Peyer's patch (tissue), 4 donors: Measurements from ENCODE around the gene PRKD1. TPM values are rescaled to one million over a fixed set of nuclear protein-coding genes. Genes with fewer than 3 reads are reported as not detected.
A peak's percentile ranks its signal among the peaks of the same experiment; 100 is the strongest.

Experiments
- DNase-seq, 3 donors: peaks; one replicate each; pipeline ENCODE4 v3.0.0-alpha.2; 2017 to 2019
- H3K27ac ChIP-seq, 4 donors: fragments of 200-600 bp; sonication (generic); one replicate each; pipeline ENCODE4 v1.5.1; 2016 to 2019
- H3K27me3 ChIP-seq, 2 donors: fragments of 200-600 bp; sonication (generic); one replicate each; pipeline ENCODE4 v1.5.1; 2019
- H3K36me3 ChIP-seq, 3 donors: fragments of 200-600 bp; sonication (generic); one replicate each; pipeline ENCODE4 v1.5.1; 2016 to 2019
- H3K4me1 ChIP-seq, 4 donors: fragments of 200-600 bp; sonication (generic); one replicate each; pipeline ENCODE4 v1.5.1; 2016 to 2019
- H3K4me3 ChIP-seq, 4 donors: fragments of 200-600 bp; sonication (generic); 1 replicate in 3 of 4; 2 replicates in 1 of 4; pipeline ENCODE4 v1.5.1; 2016 to 2019; ENCODE audit warnings: mild to moderate bottlenecking in 1 of 4
- H3K9me3 ChIP-seq, 4 donors: fragments of 200-600 bp; sonication (generic); one replicate each; pipeline ENCODE4 v1.5.1; 2016 to 2019; ENCODE audit warnings: mild to moderate bottlenecking in 1 of 4
- CTCF ChIP-seq, 6 experiments: fragments of 450-650 bp in 4 of 6; fragments of 200-600 bp in 2 of 6; sonication (generic) in 1 of 6; IDR thresholded peaks; one replicate each; pipeline ENCODE4 v1.5.1; 2017 to 2019; ENCODE audit warnings: antibody characterized with exemption in 6 of 6, mild to moderate bottlenecking in 3 of 6, moderate library complexity in 1 of 6
- POLR2A ChIP-seq, 2 donors: fragments of 450-650 bp; IDR thresholded peaks; one replicate each; pipeline ENCODE4 v1.5.1; 2017; ENCODE audit warnings: antibody characterized with exemption in 2 of 2, mild to moderate bottlenecking in 2 of 2, moderate library complexity in 2 of 2
- total RNA-seq, 4 donors: library from RNA; depleted of rRNA; stranded (reverse); fragments of >200 nt; gene quantifications; one replicate each; pipeline ENCODE4 v1.1.0, GENCODE V29; 2016

PRKD1 gene
- total RNA-seq, 4 donors from 2014 or later = 0.88 to 5.0 (median 3.6) TPM

- H3K4me3 ChIP-seq = peak overlapping the region; percentile 41 to 72 (median 54)
- peak overlapping the region in 3 of 4 donors; percentile 65 to 76 (median 75) for H3K27ac ChIP-seq
- DNase-seq = peak in 2 of 3 donors; percentile 48 to 53
- H3K9me3 ChIP-seq = no peaks in the 10 kb centered on the region
- no peak for TF ChIP-seq CTCF (IDR thresholded peaks at IDR 0.05)
- no peak for TF ChIP-seq POLR2A (IDR thresholded peaks at IDR 0.05)
- H3K27me3 ChIP-seq = no peaks in the 10 kb centered on the region
- peaks cover 0 to 7% (median 0%) of the 10 kb centered on the region in 4 donors for H3K4me1 ChIP-seq
- H3K36me3 ChIP-seq = no peaks in the 10 kb centered on the region
Measured at GRCh38 chr14:29926701-29927375, 809 bp downstream of the PRKD1 start.

- H3K27ac ChIP-seq = no peak overlapping the region
- H3K27me3 ChIP-seq = no peaks in the 10 kb centered on the region
- no peaks in the 10 kb centered on the region for H3K36me3 ChIP-seq
- DNase-seq = no peak
- H3K4me3 ChIP-seq = peak overlapping the region in 3 of 4 donors; percentile 43 to 72 (median 64)
- TF ChIP-seq POLR2A (IDR thresholded peaks at IDR 0.05) = no peak
- TF ChIP-seq CTCF (IDR thresholded peaks at IDR 0.05) = no peak
- no peaks in the 10 kb centered on the region for H3K9me3 ChIP-seq
- H3K4me1 ChIP-seq = peaks cover 0 to 7% (median 0%) of the 10 kb centered on the region in 4 donors
Measured at GRCh38 chr14:29926228-29926627, 1.4 kb downstream of the PRKD1 start.

GRCh38 chr14:29925736-29926135, 1.9 kb downstream of the PRKD1 start:
- DNase-seq = no peak
- Histone ChIP-seq H3K27me3 (no peaks in the 10 kb centered on the region), H3K36me3 (no peaks in the 10 kb centered on the region), H3K27ac (no peak overlapping the region), H3K4me1 (peaks cover 0 to 7% (median 0%) of the 10 kb centered on the region in 4 donors), H3K9me3 (no peaks in the 10 kb centered on the region), H3K4me3 (no peak overlapping the region)
- TF ChIP-seq CTCF (IDR thresholded peaks at IDR 0.05) = no peak
- TF ChIP-seq POLR2A (IDR thresholded peaks at IDR 0.05) = no peak

- TF ChIP-seq POLR2A (IDR thresholded peaks at IDR 0.05) (no peak), CTCF (IDR thresholded peaks at IDR 0.05) (no peak)
- no peaks in the 10 kb centered on the region for H3K27me3 ChIP-seq
- no peaks in the 10 kb centered on the region for H3K36me3 ChIP-seq
- no peak for DNase-seq
- no peak overlapping the region for H3K4me3 ChIP-seq
- peaks cover 0 to 7% (median 0%) of the 10 kb centered on the region in 4 donors for H3K4me1 ChIP-seq
- H3K27ac ChIP-seq = no peak overlapping the region
- no peaks in the 10 kb centered on the region for H3K9me3 ChIP-seq
Measured at GRCh38 chr14:29925101-29925722, 2.4 kb downstream of the PRKD1 start.

GRCh38 chr14:29919845-29920244, 7.8 kb downstream of the PRKD1 start:
- TF ChIP-seq POLR2A (IDR thresholded peaks at IDR 0.05) = no peak
- TF ChIP-seq CTCF (IDR thresholded peaks at IDR 0.05) = no peak
- H3K4me1 ChIP-seq = no peaks in the 10 kb centered on the region
- no peak overlapping the region for H3K4me3 ChIP-seq
- no peaks in the 10 kb centered on the region for H3K9me3 ChIP-seq
- H3K27me3 ChIP-seq = no peaks in the 10 kb centered on the region
- no peak for DNase-seq
- no peak overlapping the region for H3K27ac ChIP-seq
- H3K36me3 ChIP-seq = no peaks in the 10 kb centered on the region
